Measurements from ENCODE around the gene PER1. TPM values are rescaled to one million over a fixed set of nuclear protein-coding genes. Genes with fewer than 3 reads are reported as not detected.

PER1 gene
- total and polyA plus RNA-seq, 9 of the 15 experiments (the other 6 are each of a cell fraction or from before 2014, with no cell fraction given): 0.13 to 26.0 (median 3.4) TPM

DNA sequence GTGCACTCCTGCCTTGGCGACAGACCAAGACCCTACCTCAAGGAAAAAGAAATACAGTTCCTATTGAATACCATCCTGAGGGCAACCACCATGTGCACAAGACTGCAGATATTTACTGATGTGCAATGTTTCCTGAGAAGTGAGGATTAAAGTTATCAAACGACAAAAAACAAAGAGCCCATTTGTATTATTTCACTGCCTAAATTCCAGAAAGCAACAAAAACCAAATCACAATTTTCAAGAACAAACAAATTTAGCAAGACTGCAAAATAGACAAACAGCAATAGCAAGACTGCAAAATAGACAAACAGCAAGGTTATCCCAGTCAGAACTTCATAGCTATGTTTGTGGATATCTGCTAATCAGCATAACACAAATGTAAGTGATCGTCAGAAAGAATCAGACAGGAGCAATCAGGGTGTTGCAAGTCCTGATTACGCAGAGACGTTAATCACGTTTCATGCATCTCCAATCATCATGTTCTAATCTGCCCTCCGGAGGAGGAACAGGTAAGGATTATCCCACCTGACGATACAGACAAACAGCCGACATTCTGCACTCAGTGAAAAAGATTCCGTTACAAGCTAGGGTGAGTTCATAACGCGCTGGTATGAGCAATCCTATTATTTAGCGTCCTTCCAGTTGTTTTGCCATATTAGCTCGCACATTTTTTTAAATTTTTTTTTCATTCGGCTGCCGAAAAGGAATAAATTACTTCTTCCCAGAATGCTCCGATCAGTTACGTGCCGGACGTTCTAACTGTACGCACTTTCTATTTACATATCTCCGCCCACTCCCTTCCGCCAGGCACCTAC is 21.1 kb upstream of the PER1 start (continued):
- TF ChIP-seq, protein P1, sequence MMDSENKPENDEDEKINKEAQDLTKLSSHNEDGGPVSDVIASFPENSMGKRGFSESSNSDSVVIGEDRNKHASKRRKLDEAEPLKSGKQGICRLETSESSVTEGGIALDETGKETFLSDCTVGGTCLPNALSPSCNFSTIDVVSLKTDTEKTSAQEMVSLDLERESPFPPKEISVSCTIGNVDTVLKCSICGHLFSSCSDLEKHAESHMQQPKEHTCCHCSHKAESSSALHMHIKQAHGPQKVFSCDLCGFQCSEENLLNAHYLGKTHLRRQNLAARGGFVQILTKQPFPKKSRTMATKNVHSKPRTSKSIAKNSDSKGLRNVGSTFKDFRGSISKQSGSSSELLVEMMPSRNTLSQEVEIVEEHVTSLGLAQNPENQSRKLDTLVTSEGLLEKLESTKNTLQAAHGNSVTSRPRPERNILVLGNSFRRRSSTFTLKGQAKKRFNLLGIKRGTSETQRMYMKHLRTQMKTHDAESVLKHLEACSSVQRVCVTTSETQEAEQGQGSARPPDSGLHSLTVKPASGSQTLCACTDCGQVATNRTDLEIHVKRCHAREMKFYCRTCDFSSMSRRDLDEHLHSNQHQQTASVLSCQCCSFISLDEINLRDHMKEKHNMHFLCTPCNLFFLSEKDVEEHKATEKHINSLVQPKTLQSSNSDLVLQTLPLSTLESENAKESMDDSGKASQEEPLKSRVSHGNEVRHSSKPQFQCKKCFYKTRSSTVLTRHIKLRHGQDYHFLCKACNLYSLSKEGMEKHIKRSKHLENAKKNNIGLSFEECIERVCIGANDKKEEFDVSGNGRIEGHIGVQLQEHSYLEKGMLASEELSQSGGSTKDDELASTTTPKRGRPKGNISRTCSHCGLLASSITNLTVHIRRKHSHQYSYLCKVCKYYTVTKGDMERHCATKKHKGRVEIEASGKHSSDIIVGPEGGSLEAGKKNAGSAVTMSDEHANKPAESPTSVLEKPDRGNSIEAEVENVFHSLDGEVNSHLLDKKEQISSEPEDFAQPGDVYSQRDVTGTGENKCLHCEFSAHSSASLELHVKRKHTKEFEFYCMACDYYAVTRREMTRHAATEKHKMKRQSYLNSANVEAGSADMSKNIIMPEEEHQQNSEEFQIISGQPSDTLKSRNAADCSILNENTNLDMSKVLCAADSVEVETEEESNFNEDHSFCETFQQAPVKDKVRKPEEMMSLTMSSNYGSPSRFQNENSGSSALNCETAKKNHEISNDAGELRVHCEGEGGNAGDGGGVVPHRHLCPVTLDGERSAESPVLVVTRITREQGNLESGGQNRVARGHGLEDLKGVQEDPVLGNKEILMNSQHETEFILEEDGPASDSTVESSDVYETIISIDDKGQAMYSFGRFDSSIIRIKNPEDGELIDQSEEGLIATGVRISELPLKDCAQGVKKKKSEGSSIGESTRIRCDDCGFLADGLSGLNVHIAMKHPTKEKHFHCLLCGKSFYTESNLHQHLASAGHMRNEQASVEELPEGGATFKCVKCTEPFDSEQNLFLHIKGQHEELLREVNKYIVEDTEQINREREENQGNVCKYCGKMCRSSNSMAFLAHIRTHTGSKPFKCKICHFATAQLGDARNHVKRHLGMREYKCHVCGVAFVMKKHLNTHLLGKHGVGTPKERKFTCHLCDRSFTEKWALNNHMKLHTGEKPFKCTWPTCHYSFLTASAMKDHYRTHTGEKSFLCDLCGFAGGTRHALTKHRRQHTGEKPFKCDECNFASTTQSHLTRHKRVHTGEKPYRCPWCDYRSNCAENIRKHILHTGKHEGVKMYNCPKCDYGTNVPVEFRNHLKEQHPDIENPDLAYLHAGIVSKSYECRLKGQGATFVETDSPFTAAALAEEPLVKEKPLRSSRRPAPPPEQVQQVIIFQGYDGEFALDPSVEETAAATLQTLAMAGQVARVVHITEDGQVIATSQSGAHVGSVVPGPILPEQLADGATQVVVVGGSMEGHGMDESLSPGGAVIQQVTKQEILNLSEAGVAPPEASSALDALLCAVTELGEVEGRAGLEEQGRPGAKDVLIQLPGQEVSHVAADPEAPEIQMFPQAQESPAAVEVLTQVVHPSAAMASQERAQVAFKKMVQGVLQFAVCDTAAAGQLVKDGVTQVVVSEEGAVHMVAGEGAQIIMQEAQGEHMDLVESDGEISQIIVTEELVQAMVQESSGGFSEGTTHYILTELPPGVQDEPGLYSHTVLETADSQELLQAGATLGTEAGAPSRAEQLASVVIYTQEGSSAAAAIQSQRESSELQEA (IDR thresholded peaks at IDR 0.05; ENCODE audit: low read depth): no peak
- TF ChIP-seq IRF2 (CRISPR knock-in tag; IDR thresholded peaks at IDR 0.05) (no peak), EZH2 (IDR thresholded peaks at IDR 0.05; ENCODE audit: borderline replicate concordance, low read depth, low read length) (no peak), PRMT5 (CRISPR knock-in tag; IDR thresholded peaks at IDR 0.05) (no peak), POLR2AphosphoS5 (IDR thresholded peaks at IDR 0.05; ENCODE audit: control insufficient read depth, insufficient read depth, low read depth, low read length) (peak; percentile 100), STAT5B (CRISPR knock-in tag; IDR thresholded peaks at IDR 0.05) (no peak), HMG20B (CRISPR knock-in tag; IDR thresholded peaks at IDR 0.05) (peak; percentile 90), DDX20 (tag; IDR thresholded peaks at IDR 0.05; ENCODE audit: low read depth) (no peak), MYC (IDR thresholded peaks at IDR 0.05; ENCODE audit: low read depth, low read length) (no peak), MYC (CRISPR knock-in tag; IDR thresholded peaks at IDR 0.05; ENCODE audit: borderline replicate concordance, low read depth) (no peak), ZNF212 (CRISPR knock-in tag; IDR thresholded peaks at IDR 0.05) (0 out of 2 replicates have a peak, but pooled peaks have one; percentile 40), ATF1 (CRISPR knock-in tag; IDR thresholded peaks at IDR 0.05) (no peak), ATF1 (tag; IDR thresholded peaks at IDR 0.05) (peak; percentile 92), ELF2 (CRISPR knock-in tag; IDR thresholded peaks at IDR 0.05) (peak; percentile 82), KHSRP (IDR thresholded peaks at IDR 0.05) (peak; percentile 98), GATAD2B (IDR thresholded peaks at IDR 0.05; ENCODE audit: borderline replicate concordance) (peak; percentile 99)
- TF ChIP-seq, protein P2, sequence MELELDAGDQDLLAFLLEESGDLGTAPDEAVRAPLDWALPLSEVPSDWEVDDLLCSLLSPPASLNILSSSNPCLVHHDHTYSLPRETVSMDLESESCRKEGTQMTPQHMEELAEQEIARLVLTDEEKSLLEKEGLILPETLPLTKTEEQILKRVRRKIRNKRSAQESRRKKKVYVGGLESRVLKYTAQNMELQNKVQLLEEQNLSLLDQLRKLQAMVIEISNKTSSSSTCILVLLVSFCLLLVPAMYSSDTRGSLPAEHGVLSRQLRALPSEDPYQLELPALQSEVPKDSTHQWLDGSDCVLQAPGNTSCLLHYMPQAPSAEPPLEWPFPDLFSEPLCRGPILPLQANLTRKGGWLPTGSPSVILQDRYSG (tag; conservative IDR thresholded peaks at IDR 0.05; ENCODE audit: low read depth): no peak
- TF ChIP-seq, protein P3, sequence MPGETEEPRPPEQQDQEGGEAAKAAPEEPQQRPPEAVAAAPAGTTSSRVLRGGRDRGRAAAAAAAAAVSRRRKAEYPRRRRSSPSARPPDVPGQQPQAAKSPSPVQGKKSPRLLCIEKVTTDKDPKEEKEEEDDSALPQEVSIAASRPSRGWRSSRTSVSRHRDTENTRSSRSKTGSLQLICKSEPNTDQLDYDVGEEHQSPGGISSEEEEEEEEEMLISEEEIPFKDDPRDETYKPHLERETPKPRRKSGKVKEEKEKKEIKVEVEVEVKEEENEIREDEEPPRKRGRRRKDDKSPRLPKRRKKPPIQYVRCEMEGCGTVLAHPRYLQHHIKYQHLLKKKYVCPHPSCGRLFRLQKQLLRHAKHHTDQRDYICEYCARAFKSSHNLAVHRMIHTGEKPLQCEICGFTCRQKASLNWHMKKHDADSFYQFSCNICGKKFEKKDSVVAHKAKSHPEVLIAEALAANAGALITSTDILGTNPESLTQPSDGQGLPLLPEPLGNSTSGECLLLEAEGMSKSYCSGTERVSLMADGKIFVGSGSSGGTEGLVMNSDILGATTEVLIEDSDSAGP (CRISPR knock-in tag; IDR thresholded peaks at IDR 0.05): 0 out of 2 replicates have a peak, but pooled peaks have one; percentile 18

Measured in K562 (cell line).